Adrenal gland (tissue), 5 donors: ENCODE data around the gene TMEM43.

Experiments
- POLR2A ChIP-seq, 2 donors: fragments of 450-650 bp; IDR thresholded peaks; one replicate each; pipeline ENCODE4 v1.6.1; 2017; ENCODE audit warnings: antibody characterized with exemption in 2 of 2, mild to moderate bottlenecking in 2 of 2, moderate library complexity in 1 of 2
- TF ChIP-seq, protein P1 (sequence below), 6 experiments: fragments of 450-650 bp in 4 of 6; fragments of 200-600 bp in 2 of 6; sonication (generic) in 1 of 6; IDR thresholded peaks; 1 replicate in 5 of 6; 2 replicates in 1 of 6; pipeline versions ENCODE4 v1.5.1 to v1.8.0; 2016 to 2021; ENCODE audit warnings: antibody characterized with exemption in 6 of 6, mild to moderate bottlenecking in 2 of 6, moderate library complexity in 1 of 6
- donor health status: DM: no; HTN: no; CAD: no.

DNA sequence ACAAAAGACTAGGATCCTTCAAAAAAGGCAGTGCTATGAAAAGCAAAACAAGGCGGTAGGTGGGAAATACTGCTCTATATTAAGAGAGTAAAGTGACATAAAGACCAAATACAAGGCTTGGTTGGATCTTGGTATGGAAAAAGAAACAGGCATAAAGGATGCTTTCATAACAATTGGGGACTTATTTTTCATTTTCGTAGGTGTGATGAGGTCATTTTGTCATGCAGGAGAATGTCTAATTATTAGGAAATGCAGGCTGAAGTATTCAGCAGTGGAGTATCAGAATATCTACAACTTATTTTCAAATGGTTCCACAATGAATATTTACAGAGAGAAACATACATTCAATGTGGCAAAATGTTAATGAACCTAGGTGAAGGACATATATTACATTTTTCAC, 44.6 kb downstream of the TMEM43 start:
- TF ChIP-seq, protein P1, sequence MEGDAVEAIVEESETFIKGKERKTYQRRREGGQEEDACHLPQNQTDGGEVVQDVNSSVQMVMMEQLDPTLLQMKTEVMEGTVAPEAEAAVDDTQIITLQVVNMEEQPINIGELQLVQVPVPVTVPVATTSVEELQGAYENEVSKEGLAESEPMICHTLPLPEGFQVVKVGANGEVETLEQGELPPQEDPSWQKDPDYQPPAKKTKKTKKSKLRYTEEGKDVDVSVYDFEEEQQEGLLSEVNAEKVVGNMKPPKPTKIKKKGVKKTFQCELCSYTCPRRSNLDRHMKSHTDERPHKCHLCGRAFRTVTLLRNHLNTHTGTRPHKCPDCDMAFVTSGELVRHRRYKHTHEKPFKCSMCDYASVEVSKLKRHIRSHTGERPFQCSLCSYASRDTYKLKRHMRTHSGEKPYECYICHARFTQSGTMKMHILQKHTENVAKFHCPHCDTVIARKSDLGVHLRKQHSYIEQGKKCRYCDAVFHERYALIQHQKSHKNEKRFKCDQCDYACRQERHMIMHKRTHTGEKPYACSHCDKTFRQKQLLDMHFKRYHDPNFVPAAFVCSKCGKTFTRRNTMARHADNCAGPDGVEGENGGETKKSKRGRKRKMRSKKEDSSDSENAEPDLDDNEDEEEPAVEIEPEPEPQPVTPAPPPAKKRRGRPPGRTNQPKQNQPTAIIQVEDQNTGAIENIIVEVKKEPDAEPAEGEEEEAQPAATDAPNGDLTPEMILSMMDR (IDR thresholded peaks at IDR 0.05) = no peak
- no peak for TF ChIP-seq POLR2A (IDR thresholded peaks at IDR 0.05)
